MCF 10A (cell line): Measurements from ENCODE around the gene KRTAP10-9. TPM values are rescaled to one million over a fixed set of nuclear protein-coding genes. Genes with fewer than 3 reads are reported as not detected.
"Not testable (repeated sequence)": the region's sequence is repeated elsewhere in the genome, so short reads cannot be mapped to it uniquely, and the experiment has no call there.

Experiments used
- BruUV-seq: library from RNA; stranded (reverse); fragments of 400-500 nt; replicated peaks from 2 replicates; lab custom pipeline; 2021; lab: Mats Ljungman, UMichigan
- CTCF ChIA-PET: fragments of 300-600 bp; sonication (Branson Sonifier 250); formaldehyde crosslinking; extraction: SDS; loops from one replicate; lab custom pipeline; 2021; ENCODE audit warnings: antibody characterized with exemption, inconsistent platforms; lab: Yijun Ruan, JAX
- POLR2A ChIA-PET: fragments of 300-600, 350-650 bp; sonication (Branson Sonifier 250); formaldehyde crosslinking; extraction: SDS; loops from one replicate; lab custom pipeline; 2020; ENCODE audit warnings: antibody characterized with exemption, inconsistent platforms; lab: Yijun Ruan, JAX
- DNase-seq: peaks from one replicate; pipeline ENCODE4 v3.0.0-alpha.2; 2018; ENCODE audit not compliant: unreplicated experiment
- H3K27ac Mint-ChIP-seq: one replicate; pipeline ENCODE4 v1.8.0; 2022; ENCODE audit warnings: mild to moderate bottlenecking, low read depth, mixed read lengths; ENCODE audit not compliant: unreplicated experiment
- H3K27me3 Mint-ChIP-seq: one replicate; pipeline ENCODE4 v1.8.0; 2022; ENCODE audit warnings: mixed read lengths; ENCODE audit not compliant: insufficient read depth, unreplicated experiment
- H3K36me3 Mint-ChIP-seq: one replicate; pipeline ENCODE4 v1.8.0; 2022; ENCODE audit warnings: mild to moderate bottlenecking, moderate library complexity, mixed read lengths; ENCODE audit not compliant: insufficient read depth, unreplicated experiment
- H3K4me1 Mint-ChIP-seq: one replicate; pipeline ENCODE4 v1.8.0; 2022; ENCODE audit warnings: mixed read lengths; ENCODE audit not compliant: insufficient read depth, unreplicated experiment
- H3K4me3 Mint-ChIP-seq: one replicate; pipeline ENCODE4 v1.8.0; 2022; ENCODE audit warnings: mild to moderate bottlenecking, moderate library complexity, mixed read lengths; ENCODE audit not compliant: unreplicated experiment
- H3K9me3 Mint-ChIP-seq: one replicate; pipeline ENCODE4 v1.8.0; 2022; ENCODE audit warnings: mixed read lengths; ENCODE audit not compliant: unreplicated experiment
- intact Hi-C: fragments of 100-400 bp; cut with micrococcal nuclease; formaldehyde crosslinking; loops from 2 replicates; pipeline ENCODE4 v1.14.1; 2022
- total RNA-seq: library from RNA; stranded (reverse); gene quantifications from 2 replicates; pipeline ENCODE4 v1.2.3, GENCODE V29; 2022
- TF ChIP-seq, protein P1 (sequence below): fragments of 200-600 bp; IDR thresholded peaks from one replicate; pipeline ENCODE4 v1.8.0; 2022; ENCODE audit warnings: antibody characterized with exemption, mild to moderate bottlenecking; ENCODE audit not compliant: unreplicated experiment

The KRTAP10-9 gene
- total RNA-seq, 1 experiment from 2014 or later = not detected

DNA sequence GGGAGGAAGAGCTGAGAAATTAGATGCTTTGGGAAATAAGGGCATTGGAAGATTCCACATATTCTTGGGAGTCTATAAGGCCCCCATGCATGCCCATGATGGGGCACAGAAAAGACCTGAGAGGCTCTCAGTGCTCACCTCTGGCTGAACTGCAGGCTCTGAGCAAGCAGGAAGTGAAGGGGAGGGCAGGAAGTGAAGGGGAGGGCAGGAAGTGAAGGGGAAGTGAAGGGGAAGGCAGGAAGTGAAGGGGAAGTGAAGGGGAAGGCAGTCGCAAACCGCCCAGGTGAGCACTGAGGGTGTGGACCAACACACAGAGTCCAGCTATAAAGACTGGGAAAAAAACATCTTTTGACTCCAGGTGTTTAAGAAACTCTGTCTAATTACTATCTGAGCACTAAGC is 3.5 kb downstream of the KRTAP10-9 start:
- Mint-ChIP-seq H3K27ac (no peak overlapping the region), H3K9me3 (peaks cover 37% of the 10 kb centered on the region), H3K4me1 (no peaks in the 10 kb centered on the region), H3K4me3 (no peak overlapping the region), H3K27me3 (peaks cover 21% of the 10 kb centered on the region), H3K36me3 (no peaks in the 10 kb centered on the region)
- no peak for DNase-seq
- BruUV-seq = no TSS peak
- intact Hi-C loops = no loop called here
- ChIA-PET POLR2A (no interaction called here), CTCF (no interaction called here)
- TF ChIP-seq, protein P1, sequence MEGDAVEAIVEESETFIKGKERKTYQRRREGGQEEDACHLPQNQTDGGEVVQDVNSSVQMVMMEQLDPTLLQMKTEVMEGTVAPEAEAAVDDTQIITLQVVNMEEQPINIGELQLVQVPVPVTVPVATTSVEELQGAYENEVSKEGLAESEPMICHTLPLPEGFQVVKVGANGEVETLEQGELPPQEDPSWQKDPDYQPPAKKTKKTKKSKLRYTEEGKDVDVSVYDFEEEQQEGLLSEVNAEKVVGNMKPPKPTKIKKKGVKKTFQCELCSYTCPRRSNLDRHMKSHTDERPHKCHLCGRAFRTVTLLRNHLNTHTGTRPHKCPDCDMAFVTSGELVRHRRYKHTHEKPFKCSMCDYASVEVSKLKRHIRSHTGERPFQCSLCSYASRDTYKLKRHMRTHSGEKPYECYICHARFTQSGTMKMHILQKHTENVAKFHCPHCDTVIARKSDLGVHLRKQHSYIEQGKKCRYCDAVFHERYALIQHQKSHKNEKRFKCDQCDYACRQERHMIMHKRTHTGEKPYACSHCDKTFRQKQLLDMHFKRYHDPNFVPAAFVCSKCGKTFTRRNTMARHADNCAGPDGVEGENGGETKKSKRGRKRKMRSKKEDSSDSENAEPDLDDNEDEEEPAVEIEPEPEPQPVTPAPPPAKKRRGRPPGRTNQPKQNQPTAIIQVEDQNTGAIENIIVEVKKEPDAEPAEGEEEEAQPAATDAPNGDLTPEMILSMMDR = no peak

DNA sequence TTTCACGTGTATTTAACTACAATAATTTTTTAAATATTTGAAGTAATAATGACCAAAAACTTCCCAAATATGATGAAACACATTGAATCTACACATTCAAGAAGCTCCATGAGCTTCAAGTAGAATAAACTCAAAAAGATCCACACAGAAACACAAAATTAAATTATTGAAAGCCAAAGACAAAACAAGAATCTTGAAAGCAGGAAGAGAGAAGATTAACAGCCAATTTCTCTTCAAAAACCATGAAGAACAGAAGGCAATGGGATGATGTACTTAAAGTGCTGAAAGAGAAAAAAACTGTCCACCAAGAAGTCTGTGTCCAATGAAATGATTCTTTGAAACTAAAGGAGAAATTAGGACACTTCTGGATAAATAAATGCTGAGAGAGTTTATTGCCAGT is 5.2 kb downstream of the KRTAP10-9 start:
- peaks cover 36% of the 10 kb centered on the region for H3K27me3 Mint-ChIP-seq
- CTCF ChIA-PET = no interaction called here
- DNase-seq = no peak
- no peaks in the 10 kb centered on the region for H3K4me1 Mint-ChIP-seq
- no TSS peak for BruUV-seq
- TF ChIP-seq, protein P1 = no peak
- H3K27ac Mint-ChIP-seq = no peak overlapping the region
- H3K9me3 Mint-ChIP-seq = peaks cover 37% of the 10 kb centered on the region
- intact Hi-C loops = no loop called here
- H3K4me3 Mint-ChIP-seq = no peak overlapping the region
- H3K36me3 Mint-ChIP-seq = no peaks in the 10 kb centered on the region
- POLR2A ChIA-PET = no interaction called here

DNA sequence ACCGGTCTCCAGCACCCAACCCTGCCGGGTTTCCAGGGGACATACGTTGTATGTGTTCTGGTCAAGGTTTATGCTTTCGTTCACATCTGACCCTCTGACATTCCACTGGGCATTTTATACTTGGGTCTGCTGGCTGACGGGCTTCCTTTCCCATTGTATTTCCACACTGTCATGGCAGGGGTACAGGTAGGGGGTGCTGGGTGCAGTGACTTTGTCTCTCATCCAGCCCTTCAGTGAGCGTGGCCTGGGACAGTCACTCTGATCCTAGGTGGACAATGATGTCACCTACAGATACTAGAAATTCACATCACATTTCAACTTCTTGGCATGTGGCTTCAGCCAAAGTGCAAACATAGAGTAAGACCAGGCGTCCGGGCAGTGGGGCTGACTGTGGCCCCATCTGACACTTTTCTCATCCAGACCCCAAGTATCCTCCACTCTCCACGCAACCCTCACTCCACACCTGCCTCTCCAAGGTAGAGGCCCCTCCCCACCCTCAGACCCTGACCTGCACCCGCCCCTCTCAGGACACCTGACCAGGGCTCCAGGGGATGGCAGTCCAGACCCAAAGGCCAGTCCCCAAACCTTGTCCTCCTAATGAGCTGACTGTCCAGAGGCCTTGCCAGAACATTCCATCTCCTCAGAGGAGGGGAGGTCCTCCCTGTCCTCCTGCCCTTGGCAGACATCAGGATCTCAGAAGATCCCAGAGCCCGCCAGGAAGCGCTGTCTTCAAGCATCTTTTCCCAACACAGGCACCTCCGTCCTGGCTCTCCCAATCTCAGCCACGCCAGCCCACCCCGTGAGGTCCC is 9.5 kb downstream of the KRTAP10-9 start:
- Mint-ChIP-seq H3K4me3 (no peak overlapping the region), H3K27ac (no peak overlapping the region), H3K27me3 (peaks cover 63% of the 10 kb centered on the region), H3K9me3 (peaks cover 33% of the 10 kb centered on the region), H3K36me3 (no peaks in the 10 kb centered on the region), H3K4me1 (no peaks in the 10 kb centered on the region)
- no TSS peak for BruUV-seq
- CTCF ChIA-PET = no interaction called here
- intact Hi-C loops = no loop called here
- no peak for DNase-seq
- POLR2A ChIA-PET = no interaction called here
- TF ChIP-seq, protein P1 = no peak

DNA sequence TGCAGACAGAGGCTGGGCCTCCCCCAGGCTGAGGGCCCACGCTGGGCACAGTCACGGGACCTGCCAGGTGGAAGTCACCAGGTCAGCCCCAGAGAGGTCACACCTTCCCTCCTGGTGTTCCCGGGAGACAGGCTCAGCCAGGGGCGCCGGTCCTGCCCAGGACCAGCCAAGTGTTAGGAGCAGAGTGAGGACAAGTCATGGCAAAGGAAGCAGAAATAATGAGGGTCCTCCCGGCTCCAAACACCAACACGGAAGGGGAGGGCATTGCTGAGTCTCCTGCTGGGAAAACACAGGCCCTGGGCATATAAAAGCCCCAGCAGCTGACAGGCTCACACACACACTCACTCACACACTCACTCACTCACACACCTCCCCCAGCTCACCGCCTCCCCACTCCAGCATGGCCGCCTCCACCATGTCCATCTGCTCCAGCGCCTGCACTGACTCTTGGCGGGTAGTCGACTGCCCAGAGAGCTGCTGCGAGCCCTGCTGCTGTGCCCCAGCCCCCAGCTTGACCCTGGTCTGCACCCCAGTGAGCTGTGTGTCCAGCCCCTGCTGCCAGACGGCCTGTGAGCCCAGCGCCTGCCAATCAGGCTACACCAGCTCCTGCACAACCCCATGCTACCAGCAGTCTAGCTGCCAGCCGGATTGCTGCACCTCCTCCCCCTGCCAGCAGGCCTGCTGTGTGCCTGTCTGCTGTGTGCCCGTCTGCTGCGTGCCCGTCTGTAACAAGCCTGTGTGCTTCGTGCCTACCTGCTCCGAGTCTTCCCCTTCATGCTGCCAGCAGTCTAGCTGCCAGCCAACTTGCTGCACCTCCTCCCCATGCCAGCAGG is 10.3 kb downstream of the KRTAP10-9 start, which contains the start of gene KRTAP10-10:
TSS of gene KRTAP10-10 (plus strand) at position 339 of the 833 bp plus-strand sequence. CDS start at position 401, 62 bp downstream.
- Mint-ChIP-seq H3K9me3 (peaks cover 28% of the 10 kb centered on the region), H3K27ac (no peak within 1 kb of the TSS), H3K4me3 (no peak within 1 kb of the TSS), H3K27me3 (peaks cover 63% of the 10 kb centered on the region), H3K36me3 (no peaks in the 10 kb centered on the region), H3K4me1 (no peaks in the 10 kb centered on the region)
- ChIA-PET CTCF (no interaction called here), POLR2A (no interaction called here)
- intact Hi-C loops = no loop called here
- no TSS peak for BruUV-seq
- DNase-seq = no peak
- TF ChIP-seq, protein P1 = no peak

DNA sequence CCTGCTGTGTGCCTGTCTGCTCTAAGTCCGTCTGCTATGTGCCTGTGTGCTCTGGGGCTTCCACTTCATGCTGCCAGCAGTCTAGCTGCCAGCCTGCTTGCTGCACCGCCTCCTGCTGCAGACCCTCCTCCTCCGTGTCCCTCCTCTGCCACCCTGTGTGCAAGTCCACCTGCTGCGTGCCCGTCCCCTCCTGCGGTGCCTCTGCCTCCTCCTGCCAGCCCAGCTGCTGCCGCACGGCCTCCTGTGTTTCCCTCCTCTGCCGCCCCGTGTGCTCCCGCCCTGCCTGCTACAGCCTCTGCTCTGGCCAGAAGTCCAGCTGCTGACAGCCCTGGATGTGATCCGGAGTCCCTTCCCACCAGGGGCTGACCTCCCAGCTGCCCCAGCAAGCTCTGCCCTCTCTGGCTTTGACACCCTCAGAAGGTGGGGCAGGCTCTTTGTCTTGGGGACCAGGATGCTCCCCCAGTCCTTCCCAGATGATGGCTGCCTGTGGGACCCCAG is 11.0 kb downstream of the KRTAP10-9 start:
- DNase-seq, H3K36me3 Mint-ChIP-seq, POLR2A ChIA-PET, intact Hi-C loops, BruUV-seq, CTCF ChIA-PET, H3K4me3 Mint-ChIP-seq, H3K27ac Mint-ChIP-seq, H3K4me1 Mint-ChIP-seq: not testable (repeated sequence)
- Mint-ChIP-seq H3K27me3 (peaks cover 63% of the 10 kb centered on the region), H3K9me3 (peaks cover 31% of the 10 kb centered on the region)
